T-helper 1 cell treated with Interleukin-12 subunit alpha and Interleukin-12 subunit beta and Interleukin-4 antibody, amounts not matched to agents 30 ng/mL and 1 ng/mL, for 36 hours (primary cell): ENCODE measurements around the gene SAMD4A. TPM values are rescaled to one million over a fixed set of nuclear protein-coding genes. Genes with fewer than 3 reads are reported as not detected.

Experiments
- intact Hi-C: fragments of 100-400 bp; cut with micrococcal nuclease; formaldehyde crosslinking; loops from one replicate; pipeline ENCODE4 v1.15.1; 2024
- total RNA-seq: library from RNA; stranded (reverse); gene quantifications from 2 replicates; pipeline ENCODE4 v1.2.3, GENCODE V29; 2022

Gene SAMD4A
- total RNA-seq, 1 donor from 2014 or later, result 0.56 TPM

DNA sequence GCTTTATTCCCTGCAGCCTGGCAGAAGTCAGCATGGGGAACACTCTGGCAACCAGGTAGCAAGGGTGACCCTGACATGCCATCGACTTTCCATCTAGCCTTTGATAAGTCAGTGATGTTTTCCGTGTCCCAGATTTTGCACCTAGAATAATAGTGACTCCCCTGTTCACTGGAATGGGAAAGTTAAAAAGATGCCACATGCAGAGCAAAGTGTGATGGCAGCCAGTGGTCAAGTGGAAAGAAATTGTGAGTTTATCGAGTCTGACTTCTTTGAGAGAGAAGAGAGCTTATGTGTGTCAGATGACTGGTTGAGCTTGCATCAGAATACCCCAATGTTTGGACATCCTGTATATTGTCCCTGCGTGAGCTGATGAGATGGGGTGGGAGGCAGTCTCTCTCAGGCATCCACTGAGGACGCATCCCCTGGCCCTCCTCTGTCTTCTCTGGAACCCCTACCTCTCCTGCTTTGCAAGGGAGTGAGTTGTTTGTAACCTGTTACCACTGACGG lies 187.2 kb downstream of the SAMD4A start:
- intact Hi-C loops, result no loop called here

DNA sequence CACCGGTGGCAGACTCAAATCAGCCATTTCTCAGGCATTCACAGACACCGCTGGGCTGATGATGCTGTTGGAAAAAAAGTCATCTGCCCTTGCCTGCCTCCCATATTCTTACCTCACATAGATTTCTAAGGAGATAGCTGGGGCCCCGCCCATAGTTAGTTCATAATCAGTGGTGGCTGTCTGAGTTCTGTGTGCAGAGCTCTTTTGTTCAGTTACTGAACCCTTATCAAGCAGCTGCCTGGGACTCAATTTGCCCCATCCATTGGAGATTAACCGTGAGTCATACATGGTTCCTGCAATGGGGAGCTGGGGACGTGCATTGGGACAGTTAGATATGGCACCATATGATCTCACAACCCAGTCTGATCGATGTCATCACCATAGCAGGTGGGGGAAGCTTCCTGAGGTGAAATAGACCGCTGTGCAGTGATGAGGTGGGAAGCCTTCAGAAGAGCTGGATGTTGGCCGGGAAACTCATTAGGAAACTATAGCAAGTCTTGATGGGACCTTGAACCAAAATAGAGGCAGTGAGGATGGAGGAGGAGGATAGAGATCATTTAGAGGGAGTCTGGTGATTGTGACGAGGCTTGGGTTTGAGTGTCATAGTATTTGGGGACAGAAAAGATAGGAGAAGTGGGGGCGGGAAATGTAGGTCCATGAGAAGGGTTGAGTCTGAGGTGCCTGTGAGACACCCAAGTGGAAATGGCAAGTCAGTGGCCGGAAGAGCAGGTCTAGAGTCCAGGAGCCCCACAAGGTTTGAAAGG lies 187.9 kb downstream of the SAMD4A start:
- intact Hi-C loops, result no loop called here

DNA sequence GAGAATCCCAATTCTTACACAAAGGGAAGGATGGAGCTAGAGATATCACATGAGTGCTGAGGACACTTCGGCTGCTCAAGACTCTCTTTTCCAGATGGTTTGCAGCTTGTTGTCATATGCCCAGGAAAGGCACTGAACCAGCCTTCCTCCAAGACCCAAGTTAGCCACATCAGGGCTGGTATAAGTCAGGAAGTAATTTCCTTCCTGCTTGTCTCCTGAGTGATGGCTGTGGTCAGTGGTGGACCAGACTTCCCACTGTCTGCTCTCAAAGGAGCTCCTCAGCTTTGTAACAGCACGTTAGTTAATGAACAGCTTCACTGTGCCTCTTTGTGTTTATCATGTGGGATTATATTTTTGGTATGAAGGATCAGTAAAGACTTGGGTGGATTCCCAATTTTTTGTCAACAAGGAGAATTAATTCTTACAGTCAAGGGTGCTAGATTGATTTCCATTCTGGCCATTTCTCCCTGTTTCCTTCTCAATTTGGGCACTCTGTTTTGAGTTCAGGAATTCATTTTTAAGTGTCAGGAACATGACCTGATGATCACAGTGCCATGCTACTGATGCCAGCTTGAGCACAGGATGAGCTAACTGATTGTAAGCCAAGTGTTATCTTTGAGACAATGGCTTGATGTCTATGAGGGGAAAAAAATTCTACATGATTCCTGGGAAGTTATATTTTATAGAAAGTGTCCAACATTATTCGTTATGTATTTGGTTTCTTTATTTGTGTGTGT lies 189.9 kb downstream of the SAMD4A start:
- intact Hi-C loops, result no loop called here

DNA sequence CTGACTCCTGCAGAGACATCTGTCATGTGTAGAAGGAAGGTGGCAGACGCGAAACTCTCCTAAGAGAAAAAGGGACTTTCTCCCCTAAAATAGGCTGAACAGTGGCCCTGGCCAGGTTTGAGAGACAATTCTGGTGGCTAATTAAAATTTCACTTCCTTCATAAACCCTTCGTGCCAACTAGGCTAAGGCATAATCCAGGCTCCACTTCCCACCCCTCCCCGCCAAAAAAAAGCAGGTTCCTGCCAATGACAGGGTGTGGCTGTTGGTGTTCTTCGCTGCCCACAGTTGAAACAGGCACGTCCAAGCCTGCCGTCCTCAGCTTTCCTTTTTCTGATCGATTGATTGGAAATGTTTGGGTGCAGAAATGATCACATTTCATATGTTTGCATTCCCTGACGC lies 191.1 kb downstream of the SAMD4A start:
- intact Hi-C loops, result no loop called here

DNA sequence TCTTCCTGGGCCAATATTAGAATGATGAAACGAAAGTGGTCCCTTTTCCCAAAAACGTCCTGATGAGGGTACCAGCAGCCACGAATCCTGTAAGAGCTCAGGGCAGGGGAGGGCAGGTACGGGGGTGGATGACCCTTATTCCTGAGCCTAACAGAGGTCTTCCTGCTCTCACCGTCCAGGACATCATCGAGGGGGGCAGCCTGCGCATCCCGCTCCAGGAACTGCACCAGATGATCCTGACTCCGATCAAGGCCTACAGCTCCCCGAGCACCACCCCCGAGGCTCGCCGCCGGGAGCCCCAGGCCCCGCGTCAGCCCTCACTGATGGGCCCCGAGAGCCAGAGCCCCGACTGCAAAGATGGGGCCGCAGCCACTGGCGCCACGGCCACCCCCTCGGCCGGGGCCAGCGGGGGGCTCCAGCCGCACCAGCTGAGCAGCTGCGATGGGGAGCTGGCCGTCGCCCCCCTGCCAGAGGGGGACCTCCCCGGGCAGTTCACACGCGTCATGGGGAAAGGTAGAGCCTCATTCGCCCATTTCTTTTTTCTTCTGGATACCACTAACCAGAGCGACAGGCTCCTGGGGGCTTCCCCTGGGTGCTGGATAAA lies 193.2 kb downstream of the SAMD4A start:
- intact Hi-C loops, result no loop called here

DNA sequence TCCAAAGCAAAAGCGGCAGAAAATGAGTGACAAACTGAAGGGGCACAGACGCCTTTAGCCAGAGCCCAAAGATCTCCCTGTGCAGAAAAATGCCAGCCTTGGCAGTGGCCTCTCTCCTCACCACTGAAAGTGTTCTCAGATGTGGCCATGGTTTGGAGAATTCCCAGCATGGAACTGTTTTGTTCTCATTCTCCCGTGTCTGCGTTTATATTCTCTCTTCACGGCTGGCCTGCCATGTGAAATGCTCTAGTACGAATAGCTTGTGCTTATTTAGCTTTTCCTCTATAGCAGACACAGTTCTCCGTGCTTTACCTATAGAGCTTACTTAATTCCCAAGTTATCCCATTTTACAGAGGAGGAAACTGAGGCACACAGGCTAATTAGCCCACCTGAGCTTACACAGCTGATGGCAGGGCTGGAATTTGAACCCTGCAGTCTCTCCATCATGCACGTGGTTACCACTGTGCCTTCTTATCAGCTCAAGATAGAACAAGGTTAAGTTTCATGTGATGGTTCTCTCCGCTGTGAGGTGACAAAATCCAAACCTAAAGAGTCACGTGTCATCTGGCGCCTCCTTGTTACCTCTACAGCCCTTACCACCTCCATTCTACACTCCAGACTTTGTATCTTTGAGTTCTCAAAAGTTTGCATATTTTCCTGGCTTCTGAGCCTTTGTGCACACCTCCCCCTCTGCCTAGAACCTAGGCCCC lies 194.1 kb downstream of the SAMD4A start:
- intact Hi-C loops, result no loop called here

DNA sequence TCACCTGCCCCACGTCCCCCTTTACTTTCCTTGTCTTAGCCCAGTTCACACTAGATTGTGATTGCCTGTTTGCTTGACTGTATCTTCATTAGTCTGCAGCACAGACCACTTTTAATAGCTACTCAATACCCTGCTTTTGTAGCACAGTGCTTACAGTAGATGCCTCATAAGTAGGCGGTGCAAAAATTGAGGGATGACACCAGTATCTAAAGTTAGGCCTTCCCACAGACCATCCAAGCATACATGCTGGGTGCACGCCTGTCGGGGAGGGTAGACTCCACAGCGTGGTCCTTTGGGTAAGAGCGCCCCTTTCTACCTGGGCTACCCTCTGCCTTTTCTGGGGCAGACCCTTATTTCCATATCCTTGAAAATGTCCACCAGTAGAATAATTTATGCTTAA lies 194.9 kb downstream of the SAMD4A start:
- intact Hi-C loops, result no loop called here

DNA sequence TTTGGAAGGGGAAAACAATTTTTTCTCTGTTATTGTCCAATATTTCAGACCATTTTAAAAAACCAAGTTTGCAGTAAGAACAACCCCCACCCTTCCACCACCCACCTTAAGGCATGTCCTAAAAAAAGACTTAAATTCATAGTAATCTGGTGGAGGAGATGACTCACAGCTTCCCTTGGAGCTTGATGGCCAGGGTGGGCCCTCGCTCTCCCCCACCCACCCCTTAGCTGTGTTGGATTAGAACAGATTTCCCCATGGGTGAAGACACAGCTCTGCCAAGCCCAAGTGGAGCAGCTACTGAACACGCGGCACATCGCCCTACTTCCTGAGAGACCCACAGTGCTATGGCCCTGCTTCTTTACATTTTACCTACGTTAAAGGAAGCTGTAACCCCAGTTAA lies 195.4 kb downstream of the SAMD4A start:
- intact Hi-C loops, result no loop called here

DNA sequence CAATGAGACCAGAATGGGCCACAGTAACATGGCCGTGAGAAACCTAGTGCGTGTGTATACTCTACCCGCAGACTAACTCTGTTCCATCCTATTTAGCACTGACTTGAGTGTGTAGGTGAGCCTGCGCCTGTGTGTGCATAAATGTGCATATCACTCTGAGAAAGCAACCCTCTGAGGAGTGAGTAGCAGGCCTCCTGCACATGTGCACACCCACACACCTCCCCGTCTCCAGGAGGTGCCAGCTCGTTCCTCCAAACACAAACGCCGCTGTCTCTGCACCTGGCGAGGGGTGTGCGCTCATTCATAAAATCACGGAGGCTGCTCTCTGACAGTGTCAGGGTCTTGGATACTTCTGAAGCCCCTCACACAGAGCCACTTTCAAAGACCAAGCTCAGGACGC lies 196.8 kb downstream of the SAMD4A start:
- intact Hi-C loops, result no loop called here

DNA sequence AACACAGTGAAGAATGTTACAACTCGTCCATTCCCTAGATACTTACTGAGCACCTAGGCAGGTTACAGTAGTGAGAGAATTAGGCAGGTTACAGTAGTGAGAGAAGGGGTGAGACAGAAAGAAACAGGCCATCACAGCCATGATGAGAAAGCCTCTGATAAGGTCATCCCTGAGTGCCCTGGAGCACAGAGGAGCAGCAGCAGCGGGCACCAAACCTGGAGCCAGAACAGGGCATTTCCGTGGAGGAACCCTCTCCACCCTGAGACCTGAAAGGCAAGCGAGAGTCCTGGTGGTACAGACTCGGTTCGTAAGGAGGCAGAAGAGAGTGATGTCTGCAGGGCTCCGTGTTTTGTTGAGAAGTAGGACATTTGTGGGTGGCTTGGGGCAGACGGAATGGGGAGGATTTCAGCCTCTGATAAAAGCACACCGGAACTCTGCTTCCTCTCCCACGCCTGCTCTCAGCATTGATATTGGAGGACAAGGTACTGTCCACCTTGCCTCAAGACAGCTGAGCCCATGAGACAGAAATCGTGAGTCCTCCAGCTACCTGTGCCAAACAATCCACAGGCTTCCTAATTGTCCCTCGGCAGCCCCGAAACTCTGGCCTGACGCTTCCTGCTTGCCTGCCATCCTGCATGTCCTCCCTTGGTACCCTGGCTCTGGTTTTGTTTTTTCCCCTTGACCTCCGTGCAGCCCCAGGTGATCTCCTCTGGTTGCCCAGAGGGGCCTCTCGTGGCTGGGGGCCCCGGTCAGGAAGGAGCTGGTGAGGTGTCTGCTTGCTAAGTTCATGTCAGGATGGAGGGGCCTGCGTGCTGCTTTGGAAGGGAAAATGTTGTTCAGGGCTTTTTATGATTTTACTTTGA lies 199.6 kb downstream of the SAMD4A start:
- intact Hi-C loops, result no loop called here

DNA sequence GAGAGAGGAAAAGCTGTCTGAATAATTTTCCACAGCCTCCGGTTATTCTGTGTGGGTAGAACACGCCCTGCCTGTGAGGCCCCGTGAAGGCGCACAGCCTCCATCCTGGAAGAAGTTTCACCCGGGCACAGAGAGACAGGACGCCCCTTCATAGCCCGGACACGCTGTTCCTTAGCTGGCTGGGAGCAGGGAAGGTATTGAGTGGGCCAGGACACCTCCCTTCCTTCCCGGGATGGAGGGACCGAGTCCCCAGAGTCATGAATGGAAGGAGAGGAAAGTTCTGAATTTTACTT lies 200.2 kb downstream of the SAMD4A start:
- intact Hi-C loops, result no loop called here

DNA sequence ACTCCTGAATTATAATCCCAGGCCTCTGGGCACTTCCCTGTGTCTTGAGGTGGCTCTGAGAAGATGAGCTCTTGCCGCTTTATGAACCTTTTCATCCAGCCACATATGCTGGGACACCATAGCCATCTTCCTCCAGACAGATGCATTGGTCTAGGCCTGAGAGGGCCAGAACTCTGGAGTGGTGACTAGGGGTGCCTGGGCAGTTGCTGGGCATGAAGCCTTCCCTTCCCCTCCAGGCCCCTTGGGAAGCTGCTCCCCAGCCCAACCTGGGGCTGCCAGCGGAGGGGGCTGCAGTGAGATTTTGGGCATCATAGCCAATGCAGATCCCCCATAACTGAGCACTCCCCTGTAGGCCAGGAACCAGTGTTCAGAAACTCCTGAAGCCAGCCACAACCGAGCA lies 200.5 kb downstream of the SAMD4A start:
- intact Hi-C loops, result no loop called here

DNA sequence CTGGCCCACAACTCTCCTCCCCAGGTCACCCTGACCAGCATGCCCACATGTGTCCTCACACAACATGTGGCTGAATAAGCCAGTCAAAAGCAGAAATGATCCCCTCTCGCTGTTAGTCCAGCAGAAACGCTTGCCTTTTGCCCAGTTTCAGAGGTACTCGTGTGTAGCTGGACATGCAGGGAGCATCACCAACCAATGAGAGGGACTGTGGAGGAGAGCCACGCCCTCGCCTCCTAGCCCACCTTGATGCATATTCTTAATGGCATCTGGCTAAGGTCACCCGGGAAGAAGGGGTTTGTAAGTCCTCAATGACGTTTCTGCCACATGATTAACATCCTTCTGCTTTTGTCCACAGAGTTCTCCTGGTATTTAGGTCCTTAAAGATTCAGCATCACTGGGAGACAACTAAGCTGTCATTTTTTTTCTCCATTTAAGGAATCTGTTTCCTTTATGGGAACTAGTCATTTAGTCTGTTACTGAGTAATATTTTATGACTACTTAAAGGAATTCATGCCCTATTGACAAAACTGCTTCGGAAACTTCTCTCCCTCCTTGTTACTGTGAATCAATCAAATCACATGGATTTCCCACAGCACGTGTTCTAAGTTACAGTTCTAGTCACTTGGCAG lies 201.7 kb downstream of the SAMD4A start:
- intact Hi-C loops, result no loop called here

DNA sequence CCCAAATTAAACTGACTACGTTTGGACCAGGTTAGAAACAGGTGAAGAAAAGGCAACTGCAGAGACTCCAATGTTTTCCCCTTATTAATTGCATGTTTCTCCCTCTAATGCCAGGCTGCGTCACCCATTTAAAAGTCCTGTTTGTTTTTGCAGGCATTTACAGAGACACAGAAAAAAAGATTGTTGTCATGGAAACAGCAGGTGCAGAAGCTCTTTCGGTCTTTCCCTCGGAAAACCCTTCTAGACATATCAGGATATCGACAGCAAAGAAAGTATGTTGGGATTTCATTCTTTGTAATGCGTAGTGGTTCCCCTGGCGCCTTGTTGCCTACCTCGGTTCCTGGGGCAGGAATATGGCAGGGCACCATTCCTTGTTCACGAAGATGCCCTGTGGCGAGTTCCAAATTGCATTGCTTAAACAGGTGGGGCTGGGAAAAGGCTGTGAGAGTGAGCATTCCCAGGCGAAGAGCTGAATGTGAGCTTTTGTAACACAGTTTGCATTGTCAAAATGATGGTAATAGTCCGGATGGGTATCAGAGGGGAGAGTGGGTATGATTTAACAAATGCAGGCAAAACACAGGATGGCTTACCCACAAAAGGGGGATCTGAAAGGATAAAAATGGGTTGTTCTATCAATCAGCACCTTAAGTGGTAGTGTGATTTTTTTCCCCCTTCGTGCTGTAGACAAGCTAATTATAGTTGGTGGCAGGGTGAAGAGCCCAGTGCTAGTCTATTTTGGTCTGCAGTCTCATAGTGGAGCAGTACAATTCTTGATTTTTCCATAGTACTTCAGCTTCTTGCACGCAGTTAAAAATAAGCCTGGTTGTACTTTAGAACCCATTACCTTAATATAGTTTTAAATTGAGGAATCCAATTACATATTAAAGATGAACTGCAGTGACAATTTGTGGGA lies 203.3 kb downstream of the SAMD4A start:
- intact Hi-C loops, result no loop called here

DNA sequence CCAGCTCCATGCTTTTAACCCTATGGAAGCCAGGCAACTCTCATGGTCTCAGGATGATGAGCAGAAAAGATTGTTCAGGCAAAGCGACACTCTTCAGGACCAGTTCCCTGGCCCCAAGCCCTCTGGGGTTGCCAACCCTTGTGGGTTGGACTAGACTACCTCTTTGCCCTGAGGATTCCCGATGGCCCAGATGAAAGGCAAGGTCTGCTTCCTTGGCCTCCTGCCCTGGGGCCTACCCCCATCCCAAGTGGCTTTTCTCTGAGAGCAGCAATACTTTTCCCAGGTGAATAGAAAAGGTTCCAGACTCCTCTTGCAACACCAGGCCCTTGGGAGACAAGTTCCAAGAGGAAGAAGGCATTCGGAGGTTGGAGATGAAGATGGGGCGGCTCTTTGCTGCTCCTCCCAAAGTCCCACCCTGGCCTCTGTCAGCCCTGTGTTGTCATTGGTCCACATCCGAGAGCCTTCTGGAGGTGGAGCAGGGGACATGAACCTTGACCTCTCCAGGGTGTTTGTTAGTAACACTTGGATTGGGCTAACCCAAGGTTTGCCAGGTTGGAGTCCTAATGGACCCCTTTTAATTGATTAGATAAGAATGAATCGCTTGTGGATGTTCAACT lies 204.6 kb downstream of the SAMD4A start:
- intact Hi-C loops, result loop anchor here (2.0 kb wide), 1 partner anchor 101 kb away; no protein-coding TSS in a partner anchor

DNA sequence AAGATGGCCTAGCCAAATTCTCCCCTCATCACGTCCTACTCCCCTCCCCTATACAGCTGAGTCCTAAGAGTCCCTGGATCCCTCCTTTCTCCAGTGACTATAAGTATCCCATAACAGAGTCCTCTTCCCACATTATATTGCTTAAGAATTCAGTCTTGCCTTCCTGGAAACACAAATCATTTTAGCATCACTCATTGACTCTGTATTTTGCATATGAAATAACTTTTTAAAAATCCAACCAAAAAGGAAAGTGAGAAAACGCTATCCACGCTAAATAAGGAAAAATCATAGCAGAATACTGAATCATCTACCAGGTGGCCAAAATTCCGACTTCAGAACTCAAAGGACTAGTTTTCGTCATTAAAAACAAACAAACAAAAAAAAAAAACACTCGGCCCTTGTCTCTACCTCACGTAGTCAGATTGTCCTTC lies 205.5 kb downstream of the SAMD4A start:
- intact Hi-C loops, result loop anchor here (2.0 kb wide), 1 partner anchor 102 kb away; no protein-coding TSS in a partner anchor

DNA sequence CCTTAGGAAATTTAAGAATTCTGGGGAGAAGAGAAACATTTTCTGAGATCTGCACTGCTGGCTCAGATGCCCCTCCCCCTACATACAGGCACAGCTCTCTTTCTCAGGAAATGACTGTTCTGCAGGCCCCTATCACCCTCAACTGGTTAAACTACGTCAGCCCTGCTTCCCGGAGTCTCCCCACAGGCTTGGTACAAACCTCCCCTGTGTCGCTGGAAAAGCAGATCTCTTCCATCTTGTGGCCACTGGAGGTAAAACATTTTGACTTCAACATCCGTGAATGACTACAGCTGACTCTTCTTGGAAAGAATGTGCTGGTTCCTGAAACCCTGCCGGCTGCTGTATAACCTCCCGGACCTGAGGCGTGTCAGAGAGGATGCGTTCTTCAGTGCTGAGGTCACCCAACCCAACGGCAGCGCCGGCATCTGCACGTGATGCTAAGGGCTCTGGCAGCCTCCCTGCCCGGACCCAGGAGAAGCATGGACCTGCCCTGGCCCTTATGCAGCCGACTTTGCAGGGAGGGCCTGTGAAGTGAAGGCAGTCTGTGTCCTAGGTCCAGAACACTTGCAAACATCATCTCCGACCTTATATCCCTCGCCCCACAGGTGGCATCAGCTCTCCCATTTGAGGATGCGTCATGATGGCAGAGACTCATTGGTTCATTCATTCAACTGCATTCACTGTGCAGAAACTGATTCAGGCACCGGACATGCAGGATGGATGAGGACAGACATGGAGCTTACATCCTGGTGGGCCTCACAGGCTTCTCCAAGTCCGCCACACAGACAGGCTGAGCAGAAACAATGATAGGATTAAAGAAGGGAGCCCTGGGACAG lies 206.5 kb downstream of the SAMD4A start:
- intact Hi-C loops, result loop anchor here (1.0 to 2.0 kb wide), 14 partner anchors 33 to 377 kb away; partner anchors contain the start of genes CDKN3, CGRRF1, CNIH1 and GCH1

DNA sequence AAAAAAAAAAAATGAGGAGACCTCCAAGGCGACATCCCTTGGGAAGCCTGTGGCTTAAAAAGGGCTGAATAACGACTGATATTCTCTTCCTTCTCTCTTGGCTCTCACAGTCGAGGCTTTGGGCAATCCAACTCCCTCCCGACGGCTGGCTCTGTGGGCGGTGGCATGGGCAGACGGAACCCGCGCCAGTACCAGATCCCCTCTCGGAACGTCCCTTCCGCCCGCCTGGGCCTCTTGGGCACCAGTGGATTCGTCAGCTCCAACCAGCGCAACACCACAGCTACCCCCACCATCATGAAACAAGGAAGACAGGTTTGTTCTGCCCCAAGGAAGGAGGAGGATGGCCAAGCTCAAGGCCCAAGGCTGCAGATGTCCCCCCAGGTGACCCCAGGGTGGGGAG lies 207.9 kb downstream of the SAMD4A start:
- intact Hi-C loops, result loop anchor here (1.0 to 2.0 kb wide), 2 partner anchors 211 to 378 kb away; partner anchors contain the start of gene CDKN3
